ENCODE measurements around the gene CREB3L1.

Gene CREB3L1

DNA sequence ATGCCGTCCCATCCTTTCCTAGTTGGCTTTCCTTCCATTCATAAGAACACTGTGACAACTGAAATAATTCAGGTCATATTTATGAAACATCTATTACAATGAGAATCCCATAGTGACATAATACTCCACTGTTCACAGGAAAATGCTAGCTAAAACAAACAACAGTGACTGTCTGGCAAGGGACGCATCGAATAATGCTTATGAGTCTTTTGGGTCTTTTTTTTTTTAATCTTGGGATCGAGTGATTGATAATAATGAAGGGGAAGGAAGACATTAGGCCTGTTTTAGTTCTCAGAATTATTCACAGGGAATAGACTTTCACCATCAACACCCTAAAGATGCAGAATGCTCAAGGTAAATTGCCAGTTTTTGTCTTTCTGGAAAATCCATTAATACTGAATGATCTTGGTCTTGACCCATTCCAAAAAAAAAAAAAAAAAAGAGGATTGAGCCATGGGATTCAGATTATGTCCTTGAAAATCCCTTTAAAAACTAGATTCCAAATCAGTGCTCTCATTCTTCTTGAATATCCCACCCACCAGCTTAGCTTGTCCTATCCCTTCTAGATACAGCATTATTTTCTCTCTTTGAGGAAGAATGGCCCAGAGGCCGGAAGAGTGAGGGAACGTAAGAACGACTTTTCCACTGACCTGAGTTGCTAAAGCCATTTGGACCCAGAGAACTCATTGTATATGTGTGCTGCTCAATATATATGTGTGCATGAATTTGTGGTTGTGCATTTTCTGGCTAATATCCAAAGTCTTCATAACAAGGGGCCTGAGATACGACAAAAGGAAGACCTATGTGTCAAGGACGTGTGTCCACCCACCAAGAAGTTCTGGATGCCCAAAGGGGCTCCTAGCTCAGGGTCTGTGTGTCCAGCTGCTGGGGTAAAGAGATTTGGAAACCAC, 35.2 kb upstream of the CREB3L1 start:
- peak; percentile 59 to 77 for DNase-seq
- no peak for TF ChIP-seq GATA1 (IDR thresholded peaks at IDR 0.05; ENCODE audit: low read depth, low read length)
- no peak for TF ChIP-seq POLR2A (IDR thresholded peaks at IDR 0.05; ENCODE audit: low read length)

GRCh38 chr11:46242952-46243795, 34.3 kb upstream of the CREB3L1 start:
- peak; percentile 99 for DNase-seq
- TF ChIP-seq POLR2A (IDR thresholded peaks at IDR 0.05; ENCODE audit: low read length) = peak; percentile 95
- TF ChIP-seq GATA1 (IDR thresholded peaks at IDR 0.05; ENCODE audit: low read depth, low read length) = no peak

- DNase-seq = no peak
- TF ChIP-seq POLR2A (IDR thresholded peaks at IDR 0.05; ENCODE audit: low read length) (peak; percentile 0), GATA1 (IDR thresholded peaks at IDR 0.05; ENCODE audit: low read depth, low read length) (no peak)
These were observed 33.7 kb upstream of the CREB3L1 start for GRCh38 chr11:46243796-46244109.

GRCh38 chr11:46246521-46246920, 30.9 kb upstream of the CREB3L1 start:
- TF ChIP-seq GATA1 (IDR thresholded peaks at IDR 0.05; ENCODE audit: low read depth, low read length) (no peak), POLR2A (IDR thresholded peaks at IDR 0.05; ENCODE audit: low read length) (no peak)
- no peak for DNase-seq

- no peak for DNase-seq
- TF ChIP-seq GATA1 (IDR thresholded peaks at IDR 0.05; ENCODE audit: low read depth, low read length) (no peak), POLR2A (IDR thresholded peaks at IDR 0.05; ENCODE audit: low read length) (no peak)
These were observed 30.4 kb upstream of the CREB3L1 start for GRCh38 chr11:46247090-46247489.

DNA sequence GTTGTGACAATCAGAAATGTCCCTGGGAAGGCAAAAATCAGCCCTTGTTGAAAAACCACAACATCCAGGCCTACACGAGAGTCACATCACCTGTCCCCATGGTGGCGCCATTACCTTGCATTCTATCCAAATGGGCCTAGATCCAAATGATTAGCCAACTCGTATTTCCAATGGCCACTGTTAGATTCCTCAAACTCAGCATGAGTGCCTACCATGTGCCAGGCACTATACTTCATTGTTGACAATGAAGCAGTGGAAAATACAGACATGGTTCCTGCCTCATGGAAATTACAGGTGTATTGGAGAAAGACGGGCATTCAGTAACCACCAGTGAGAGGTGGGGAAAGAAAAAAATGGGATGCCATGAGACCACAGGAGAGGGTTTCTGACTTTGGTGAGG, 29.8 kb upstream of the CREB3L1 start:
- TF ChIP-seq POLR2A (IDR thresholded peaks at IDR 0.05; ENCODE audit: low read length) (no peak), GATA1 (IDR thresholded peaks at IDR 0.05; ENCODE audit: low read depth, low read length) (no peak)
- peak; percentile 42 to 46 for DNase-seq

DNA sequence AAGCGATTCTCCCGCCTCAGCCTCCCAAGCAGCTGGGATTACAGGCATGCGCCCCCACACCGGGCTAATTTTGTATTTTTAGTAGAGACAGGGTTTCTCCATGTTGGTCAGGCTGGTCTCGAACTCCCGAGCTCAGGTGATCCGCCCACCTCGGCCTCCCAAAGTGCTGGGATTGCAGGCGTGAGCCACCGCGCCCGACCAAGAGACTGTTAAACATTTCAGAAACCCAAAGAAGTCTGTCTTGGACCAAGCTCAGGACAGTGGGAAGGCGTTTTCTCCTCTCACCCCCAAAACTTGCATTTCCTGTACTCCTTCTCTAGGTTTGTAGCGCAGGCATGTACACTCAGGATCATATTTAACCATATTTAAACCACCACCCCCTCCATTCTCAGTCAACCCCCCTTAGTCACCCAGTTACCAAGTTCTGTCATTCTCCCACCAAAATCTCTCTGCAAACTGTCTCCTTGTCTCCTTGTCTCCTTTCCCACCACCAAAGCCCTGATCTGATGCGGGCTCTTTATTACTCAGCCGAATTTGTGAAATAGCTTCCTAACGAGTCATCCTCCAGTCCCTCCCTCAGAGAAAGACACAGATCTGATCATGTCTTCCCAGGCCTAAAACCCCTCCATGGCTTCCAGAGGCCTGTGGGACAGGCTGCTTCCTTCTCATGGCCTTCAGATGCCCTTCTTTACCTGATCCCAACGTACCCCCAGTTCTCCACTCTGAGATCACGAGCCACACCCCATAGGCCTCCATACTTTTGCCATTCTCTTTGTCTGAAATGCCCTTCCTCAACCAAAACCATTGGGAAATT, 29.0 kb upstream of the CREB3L1 start:
- DNase-seq = peak; percentile 23 to 65
- TF ChIP-seq POLR2A (IDR thresholded peaks at IDR 0.05; ENCODE audit: low read length) (no peak), GATA1 (IDR thresholded peaks at IDR 0.05; ENCODE audit: low read depth, low read length) (no peak)

GRCh38 chr11:46249103-46249937, 28.1 kb upstream of the CREB3L1 start:
- DNase-seq = peak; percentile 55 to 59
- TF ChIP-seq POLR2A (IDR thresholded peaks at IDR 0.05; ENCODE audit: low read length) = no peak
- no peak for TF ChIP-seq GATA1 (IDR thresholded peaks at IDR 0.05; ENCODE audit: low read depth, low read length)

DNA sequence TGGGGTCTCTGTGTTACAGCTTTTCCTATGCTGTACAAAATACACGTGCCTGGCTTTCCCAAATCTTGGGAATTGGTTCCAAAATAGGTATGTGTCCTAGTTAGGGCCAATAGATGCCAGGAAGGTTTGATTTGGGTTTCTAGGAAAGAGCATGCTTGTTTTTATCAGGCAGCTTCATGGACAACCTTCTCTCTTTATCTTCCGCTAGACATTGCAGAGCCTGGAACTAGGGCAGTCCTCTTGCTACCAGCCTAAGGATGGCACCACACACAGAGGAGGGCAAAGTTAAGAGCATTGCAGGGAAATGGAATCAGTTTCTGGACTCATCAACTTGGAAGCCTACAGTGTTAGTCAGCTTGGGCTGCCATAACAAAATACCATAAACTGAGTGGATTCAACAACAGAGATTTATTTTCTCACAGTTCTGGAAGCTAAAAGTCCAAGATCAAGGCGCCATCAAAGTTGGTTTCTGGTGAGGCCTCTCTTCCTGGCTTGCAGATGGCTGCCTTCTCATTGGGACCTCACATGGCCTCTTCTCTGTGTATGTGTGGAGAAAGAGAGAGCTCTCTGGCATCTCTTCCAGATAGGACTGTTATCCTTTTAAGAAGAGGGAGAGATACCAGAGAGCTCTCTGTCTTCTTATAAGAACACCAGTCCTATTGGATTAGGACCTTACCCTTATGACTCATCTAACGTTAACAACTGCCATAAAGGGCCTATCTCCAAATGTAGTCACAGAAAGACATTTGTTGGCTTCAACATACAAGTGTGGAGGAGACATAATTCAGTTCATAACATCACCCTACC, 27.3 kb upstream of the CREB3L1 start:
- TF ChIP-seq GATA1 (IDR thresholded peaks at IDR 0.05; ENCODE audit: low read depth, low read length) (no peak), POLR2A (IDR thresholded peaks at IDR 0.05; ENCODE audit: low read length) (peak; percentile 45)
- peak; percentile 50 to 53 for DNase-seq

DNA sequence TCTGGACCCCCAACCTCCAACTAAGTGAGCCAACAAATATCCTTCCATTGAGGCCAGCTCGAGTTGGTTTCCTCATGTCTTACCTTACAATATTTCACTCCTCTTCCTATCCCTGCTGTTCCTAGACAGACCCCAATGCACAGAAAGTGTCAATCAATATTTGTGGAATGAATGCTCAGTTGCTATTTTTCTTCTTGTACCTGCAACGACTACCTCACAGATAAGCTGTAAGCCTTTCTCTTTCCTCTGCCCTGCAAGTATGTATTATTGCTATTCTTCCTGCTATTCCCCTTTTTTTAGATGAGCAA, 26.8 kb upstream of the CREB3L1 start:
- TF ChIP-seq POLR2A (IDR thresholded peaks at IDR 0.05; ENCODE audit: low read length) (no peak), GATA1 (IDR thresholded peaks at IDR 0.05; ENCODE audit: low read depth, low read length) (no peak)
- no peak for DNase-seq

- no peak for DNase-seq
- TF ChIP-seq POLR2A (IDR thresholded peaks at IDR 0.05; ENCODE audit: low read length) (no peak), GATA1 (IDR thresholded peaks at IDR 0.05; ENCODE audit: low read depth, low read length) (no peak)
These were observed 25.5 kb upstream of the CREB3L1 start for GRCh38 chr11:46251954-46252353.

DNA sequence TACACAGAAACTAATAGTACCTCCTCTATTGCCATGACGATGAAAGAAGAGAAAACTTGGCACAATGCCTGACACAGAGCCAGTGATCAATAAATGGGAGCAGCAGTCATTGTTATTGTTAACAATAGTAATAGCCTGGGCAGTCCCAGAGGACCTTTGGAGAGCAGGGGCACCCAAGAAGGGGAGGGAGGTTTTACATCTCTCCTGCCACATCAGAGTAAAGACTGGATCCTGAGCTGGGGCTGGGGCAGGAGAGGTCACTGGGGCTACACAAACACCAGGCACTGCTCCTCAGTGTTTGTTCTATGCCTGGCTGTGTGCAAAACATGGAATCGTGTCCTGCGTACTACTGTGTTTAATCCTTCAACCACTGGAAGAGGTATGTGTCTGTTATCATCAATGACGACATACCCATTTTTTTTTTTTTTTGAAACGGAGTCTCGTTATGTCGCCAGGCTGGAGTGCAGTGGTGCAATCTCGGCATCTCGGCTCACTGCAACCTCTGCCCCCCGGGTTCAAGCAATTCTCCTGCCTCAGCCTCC, 25.0 kb upstream of the CREB3L1 start:
- no peak for DNase-seq
- no peak for TF ChIP-seq POLR2A (IDR thresholded peaks at IDR 0.05; ENCODE audit: low read length)
- no peak for TF ChIP-seq GATA1 (IDR thresholded peaks at IDR 0.05; ENCODE audit: low read depth, low read length)

Data from erythroblast (primary cell).